HG03159 (cell line): ENCODE data around the gene MRPL38.

Experiments used
- ATAC-seq: cut with Tn5 transposase; IDR thresholded peaks from one replicate; pipeline ENCODE4 v1.9.1; 2021; ENCODE audit warnings: mild to moderate bottlenecking, moderate library complexity; ENCODE audit not compliant: unreplicated experiment

MRPL38 gene

DNA sequence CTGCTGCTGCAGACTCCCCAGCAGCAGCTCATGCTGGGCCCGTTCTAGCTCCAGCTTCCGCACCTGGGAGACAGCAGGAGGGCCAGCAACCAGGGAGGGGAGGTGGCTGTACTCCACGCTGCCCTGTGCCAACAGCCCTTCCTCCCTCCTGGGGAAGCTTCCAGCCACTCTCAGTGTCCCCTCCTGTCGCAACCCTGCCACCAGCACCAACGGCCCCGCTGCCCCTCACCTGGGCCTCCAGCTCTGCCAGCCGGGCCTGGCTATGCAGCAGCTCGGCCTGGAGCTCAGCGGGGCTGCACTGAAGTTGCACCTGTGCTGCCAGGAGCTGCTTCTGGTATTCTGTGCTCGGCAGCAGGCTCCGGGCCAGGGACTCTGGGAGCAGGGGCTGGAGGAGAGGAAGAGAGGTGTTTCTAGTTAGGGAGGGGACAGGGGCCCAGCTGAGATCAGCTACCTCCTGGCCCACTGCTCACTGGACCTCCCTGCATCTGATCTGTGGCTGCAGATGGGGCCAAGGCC, 15.4 kb upstream of the MRPL38 start:
- no peak for ATAC-seq

DNA sequence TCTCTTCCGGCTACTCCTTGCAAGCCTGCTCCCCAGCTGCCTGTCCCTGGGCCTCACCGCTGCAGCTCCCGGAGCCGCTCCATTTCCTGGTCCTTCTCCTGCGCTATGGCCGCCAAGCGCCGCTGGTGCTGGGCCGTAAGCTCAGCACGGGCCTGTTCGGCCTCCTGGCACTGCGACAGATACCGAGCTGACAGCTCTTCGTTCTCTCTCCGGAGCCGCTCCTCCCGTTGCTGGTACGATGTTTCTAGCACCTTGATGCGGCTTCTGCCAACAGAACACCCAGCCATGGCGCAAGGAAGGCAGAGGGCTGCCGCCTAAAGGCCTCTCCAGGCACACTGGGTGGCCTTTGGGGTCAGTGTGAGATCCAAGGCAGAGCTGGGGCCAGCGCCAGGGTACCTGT, 14.9 kb upstream of the MRPL38 start:
- ATAC-seq, result no peak

DNA sequence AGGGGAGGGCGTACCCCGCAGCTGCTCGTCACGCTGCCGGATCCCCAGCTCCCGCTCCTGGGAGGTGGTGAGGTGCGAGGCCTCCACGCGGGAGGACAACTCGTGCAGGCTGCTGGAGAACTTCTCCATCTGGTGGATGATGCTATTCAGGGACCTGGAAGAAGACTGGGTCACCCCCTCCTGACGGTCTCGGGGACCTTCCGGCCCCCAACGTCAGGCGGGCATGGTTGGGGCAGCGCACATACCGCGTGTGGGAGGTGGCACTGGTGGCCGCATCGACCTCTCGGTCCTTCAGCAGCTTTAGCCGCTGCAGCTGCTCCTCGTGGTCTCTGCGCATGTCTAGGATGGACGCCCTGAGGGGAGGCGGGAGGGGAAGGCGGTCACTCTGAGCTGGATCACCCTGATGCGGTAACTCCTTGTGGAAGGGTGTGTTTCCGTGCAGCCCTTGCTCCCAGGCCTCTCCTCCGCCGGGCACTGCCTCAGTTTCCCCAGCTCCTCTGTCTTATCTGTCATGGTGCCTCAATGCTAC, 13.3 kb upstream of the MRPL38 start:
- no peak for ATAC-seq

DNA sequence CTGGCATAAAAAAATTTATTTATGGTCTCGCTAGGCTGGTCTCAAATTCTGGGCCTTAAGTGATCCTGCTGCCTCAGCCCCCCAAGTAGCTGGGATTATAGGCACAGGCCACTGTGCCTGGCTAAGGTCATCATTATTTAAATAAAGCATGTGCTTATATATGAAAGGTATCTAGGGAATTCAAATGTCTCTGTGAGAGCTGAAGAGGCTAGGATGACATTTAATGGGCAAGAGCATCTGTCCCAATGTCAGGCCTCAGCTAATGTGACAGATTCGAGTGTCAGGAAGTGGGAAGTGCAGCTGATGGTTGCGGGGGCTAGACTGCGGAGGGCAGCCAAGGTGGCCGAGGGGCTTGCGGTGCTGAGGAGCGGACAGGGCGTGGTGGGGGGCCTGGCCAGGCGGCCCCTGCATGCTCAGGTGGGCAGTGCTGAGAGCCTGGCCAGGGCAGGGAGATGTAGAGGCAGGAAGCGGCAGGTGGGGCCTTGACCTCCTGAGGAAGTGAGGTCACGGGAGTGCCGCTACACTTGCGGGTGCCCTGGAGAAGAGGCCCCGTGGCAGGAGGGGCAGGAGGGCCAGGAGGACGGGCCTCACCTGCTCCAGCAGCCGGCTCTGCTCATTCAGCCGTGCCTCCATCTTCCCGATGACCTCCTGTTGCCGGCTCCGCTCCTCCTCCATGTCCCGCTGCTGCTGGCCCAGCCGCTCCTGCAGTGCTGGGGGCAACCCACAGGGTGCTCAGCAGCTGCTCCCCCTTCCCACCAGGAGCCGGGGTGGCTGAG, 12.6 kb upstream of the MRPL38 start:
- ATAC-seq, result no peak

DNA sequence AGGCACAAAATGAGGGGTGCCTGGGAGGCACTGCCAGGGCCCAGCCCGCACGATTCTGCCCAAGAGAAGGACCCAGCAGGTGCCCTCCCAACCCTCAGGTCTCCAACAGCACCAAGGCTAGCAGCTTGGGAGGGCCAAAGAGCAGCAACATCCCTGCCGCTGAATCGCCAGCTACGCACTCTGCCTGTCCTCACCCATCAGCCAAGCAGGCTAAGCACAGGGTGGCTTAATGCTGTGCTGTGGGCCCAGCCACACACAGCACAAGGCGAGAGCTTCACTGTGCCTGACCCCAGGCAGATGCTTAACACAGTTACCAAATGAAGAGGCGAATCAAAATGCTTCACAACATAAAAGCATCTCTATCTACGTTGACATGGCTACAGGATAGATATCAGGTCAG, 10.6 kb upstream of the MRPL38 start:
- ATAC-seq, result no peak

DNA sequence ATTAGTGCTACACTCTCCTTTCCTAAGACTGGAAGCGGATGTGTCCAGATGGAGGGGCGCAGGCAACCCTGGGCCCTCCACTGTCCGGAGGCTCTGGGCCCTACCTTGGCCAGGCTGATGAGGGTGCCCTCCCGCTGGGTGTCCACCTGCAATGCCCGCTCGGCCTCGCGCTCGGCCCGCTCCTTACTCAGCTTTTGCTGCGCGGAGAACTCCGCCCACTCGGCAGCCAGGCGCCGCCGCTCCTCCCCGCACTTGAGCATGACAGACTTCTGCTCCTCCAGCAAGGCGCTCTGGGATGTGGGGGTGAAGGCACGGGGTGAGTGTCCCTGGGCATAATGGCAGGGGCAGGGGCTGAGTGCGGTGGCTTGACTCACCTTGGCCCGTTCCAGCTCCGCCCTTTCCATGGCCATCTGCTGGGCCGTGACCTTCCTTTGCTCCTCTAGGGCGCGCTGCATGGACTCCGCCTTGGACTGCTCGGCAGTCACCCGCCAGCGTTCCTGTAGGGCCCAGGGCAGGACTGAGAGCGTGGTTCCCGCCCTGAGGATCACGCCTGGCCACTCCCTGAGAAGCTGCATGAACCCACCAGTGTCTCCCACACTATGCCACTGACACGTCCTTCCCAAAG, 10.1 kb upstream of the MRPL38 start:
- ATAC-seq, result no peak

DNA sequence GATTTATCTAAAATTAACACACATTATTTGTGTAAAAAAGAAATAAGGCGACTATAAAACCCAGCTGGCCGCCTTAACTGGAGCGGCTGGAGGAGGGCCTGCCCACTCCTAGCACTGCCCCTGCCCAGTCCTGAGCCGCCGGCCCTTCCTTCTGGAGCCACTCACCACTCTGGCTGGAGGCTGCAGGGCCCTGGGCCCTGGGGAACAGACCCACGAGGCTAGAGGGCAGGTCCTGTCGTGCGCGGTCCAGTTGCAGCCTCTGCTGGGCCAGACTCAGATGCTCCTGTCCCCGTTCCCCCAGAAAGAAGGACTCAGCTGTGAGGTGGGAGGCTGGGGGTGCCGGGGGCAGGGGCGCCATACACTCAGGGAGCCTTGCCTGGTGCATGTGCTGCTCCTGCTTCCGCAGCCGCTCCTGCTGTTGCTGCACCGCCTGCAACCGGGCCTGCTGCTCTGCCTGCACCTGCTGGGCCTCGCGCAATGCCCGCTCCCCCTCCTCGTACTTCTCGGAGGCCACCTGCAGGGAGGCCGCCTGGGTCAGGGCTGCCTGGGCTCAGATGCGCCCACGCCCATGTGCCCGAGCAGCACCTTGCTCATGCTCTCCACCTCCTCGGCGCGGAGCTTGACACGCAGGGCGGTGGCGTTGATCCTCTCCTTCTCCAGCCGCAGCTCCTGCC, 9.0 kb upstream of the MRPL38 start:
- no peak for ATAC-seq

DNA sequence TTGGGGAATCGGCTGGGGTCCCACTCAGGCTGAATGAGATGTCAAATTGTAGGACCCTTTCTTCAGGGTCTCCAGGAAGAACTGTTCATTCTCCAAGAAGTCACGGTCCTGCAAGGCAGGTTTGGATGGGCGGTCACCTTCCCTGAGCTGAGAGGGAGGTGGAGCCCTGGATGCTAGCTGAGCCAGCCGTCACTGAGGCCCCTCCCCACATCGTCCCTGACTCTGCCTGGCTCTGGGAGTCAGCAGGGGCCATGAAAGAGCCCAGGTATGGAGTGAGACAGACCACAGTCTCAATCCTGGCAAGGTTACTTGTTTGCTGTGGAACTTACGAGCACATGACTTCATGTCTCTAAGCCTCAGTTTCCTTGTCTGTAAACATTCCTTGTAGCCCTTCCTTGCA, 6.0 kb upstream of the MRPL38 start:
- no peak for ATAC-seq

DNA sequence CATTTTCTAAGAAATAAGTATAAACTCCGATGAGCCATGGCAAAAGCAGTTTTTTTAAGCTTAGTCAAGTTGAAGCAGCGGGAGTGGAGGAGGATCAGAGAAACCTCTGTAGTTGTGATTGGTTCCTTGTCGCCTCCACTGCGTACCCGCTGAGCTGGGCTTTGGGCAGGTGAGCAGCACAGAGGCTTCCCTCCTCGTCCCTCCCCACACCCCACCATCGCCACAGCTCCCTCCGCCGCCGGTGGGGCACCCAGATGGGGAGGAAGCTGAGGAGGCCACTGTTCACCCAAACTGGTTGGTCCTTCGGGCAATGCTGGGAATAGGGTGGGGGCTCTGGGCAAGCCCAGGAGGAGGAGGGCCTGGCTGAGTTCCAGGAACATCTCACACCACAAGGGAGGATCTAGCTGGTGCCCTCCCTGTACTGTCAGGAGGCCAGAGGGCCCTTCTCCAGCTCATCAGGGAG, 5.2 kb upstream of the MRPL38 start:
- no peak for ATAC-seq

DNA sequence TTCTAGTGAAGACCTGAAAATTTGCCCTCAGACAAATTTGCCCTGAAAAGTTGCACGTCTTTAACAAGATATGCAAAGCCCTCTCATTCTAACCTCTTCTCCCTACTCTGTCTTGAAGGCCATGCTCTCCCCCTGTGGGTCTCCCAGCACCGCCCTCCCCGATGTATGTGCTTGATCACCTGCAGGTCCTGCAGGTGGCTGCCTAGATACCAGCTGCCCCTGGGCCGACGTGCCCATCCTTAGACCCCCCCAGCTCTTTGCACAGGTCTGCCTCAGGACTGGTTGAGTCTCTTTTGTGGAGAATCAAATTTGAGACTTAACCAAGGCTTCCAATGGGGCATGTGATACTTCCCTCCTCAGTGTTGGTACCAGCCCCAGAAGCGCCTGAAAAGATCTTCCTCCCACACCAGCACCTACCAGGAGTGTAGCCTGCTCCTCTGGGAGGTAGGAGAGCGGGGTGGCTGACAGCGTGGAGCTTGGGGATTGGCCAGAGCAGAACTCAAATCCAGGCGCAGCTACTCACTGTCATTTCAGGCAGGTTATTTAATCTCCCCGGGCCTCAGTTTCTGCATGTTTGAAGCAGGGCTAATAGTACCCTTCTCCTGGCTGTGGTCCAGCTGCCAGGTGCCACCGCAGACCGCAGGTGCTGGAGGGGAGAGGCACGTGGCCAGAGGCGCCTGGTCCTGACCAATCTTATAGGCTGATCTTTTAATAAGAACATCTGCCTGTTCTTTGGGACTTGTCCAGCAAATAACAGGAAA, 4.5 kb upstream of the MRPL38 start:
- ATAC-seq, result no peak

DNA sequence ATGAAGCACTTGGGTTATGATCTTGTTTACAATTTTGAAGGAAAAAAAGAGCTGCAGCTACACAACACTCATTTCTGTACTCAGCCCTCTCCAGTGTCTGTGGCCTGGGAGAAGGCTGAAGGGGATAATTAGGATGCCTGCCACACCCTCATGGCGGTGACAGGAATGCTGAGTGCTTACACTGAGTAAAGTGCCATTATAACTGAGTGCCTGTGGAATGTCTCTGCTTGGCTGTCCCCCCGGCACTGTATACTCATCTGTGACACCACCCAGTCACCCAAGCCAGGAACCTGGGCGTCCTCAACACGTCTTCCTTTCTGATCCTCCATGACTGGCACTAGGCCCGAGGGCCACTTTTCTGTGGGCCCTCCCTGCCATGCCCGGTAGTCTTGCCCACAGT, 3.5 kb upstream of the MRPL38 start:
- ATAC-seq, result no peak

DNA sequence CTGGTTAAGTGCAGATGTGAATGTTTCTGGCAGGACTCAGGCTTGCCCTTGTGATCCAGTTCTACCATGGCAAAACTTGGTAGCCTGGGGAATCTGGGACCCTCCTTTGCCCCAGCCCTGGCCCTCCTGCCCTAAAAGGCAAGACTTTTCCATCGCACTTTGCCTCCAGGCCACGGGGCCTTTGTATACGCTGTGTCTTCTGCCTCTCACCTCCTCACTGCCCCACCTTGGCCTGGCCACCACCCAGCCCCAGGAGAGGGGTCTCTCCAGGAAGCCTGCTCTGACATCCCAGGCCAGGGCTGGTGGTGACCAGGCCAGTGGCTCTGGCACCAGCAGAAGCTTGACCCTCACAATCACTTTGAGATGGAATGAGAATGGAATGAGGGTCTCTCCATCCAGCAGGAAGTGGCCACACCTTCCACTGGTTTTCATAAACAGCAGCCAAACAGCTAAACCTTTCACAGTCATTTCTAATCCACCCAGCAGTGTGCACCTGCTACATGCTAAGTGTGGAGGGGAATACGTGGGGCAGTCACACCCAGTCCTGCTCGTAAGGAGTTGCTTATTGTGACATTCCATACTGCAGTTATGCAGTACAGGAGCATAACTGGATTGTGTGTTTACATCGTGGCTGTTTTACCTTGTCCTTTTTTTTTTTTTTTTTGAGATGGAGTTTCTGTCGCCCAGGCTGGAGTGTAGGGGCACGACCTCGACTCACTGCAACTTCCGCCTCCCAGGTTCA, 1.6 kb upstream of the MRPL38 start:
- ATAC-seq, result no peak

DNA sequence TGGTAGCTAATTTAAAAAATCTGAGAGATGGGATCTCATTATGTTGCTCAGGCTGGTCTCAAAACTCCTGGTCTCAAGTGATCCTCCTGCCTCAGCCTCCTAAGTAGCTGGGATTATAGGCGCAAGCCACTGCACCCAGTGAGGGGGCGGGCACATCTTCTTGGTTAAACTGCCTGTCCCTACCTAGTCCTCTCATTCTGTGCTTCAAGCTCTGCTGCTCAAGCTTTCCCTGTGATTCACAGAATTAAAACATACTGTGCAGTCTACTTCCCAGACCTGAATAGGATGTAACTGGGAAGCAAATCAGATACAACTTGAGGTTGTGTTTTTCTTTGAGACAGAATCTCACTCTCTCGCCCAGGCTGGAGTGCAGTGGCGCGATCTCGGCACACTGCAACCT, 2.3 kb downstream of the MRPL38 start:
- ATAC-seq, result no peak

DNA sequence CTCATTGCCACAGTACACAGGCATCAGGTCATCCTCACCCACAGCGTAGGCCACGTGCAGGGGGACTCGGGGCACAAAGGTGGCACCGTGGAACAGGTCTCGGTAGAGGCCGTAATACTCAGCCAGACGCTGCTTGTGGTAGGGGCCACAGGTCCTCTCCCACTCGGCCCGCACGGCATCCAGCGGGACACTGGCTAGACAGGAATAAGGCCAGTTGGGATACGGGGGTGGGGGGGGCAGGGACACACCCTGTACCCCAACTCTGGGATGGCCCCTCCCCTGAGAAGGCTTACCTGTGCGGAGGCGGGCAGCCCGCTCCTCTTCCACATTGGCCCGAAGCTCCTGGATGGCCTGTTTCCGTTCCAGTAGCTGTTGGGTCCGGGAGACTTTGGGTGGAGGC, 3.0 kb downstream of the MRPL38 start:
- ATAC-seq, result no peak

DNA sequence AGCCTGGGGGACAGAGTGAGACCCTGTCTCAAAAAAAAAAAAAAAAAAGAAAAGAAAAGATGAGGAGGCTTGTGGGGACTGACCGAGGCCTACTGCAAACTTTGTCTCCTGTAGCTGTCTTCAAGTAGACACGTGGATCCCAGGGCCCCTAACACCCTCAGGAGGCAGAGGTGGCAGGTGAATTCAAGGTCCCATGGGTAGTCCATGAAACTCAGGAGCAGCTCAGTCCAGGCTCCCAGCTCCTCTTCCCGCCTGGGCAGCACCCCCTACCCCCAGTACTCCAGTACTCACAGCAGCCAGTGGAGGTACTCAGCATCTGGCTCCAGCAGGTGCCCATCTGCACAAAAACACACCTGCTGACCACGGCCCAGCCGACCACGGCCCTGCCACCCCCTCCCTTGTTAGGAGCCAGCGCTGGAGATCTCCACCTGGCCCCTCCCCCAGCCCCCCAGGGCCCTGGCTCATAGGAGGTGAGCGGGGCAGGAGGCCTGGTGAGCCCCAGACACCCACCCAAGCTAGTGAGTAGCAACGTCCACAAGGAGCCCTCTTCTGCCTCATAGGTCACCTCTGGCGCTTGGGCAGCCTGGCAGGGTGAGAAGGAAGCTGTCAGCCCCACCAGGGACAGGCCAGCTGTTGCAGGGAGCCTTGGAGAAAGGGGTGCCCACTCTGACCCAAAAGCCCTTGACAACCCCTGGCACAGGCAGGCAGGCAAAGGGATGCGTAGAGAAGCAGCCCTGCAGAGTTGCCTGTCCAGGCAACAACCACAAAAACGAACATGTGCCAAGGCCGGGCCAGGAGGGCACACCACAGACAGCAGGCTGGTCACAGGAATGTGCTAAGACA, 3.8 kb downstream of the MRPL38 start:
- no peak for ATAC-seq

DNA sequence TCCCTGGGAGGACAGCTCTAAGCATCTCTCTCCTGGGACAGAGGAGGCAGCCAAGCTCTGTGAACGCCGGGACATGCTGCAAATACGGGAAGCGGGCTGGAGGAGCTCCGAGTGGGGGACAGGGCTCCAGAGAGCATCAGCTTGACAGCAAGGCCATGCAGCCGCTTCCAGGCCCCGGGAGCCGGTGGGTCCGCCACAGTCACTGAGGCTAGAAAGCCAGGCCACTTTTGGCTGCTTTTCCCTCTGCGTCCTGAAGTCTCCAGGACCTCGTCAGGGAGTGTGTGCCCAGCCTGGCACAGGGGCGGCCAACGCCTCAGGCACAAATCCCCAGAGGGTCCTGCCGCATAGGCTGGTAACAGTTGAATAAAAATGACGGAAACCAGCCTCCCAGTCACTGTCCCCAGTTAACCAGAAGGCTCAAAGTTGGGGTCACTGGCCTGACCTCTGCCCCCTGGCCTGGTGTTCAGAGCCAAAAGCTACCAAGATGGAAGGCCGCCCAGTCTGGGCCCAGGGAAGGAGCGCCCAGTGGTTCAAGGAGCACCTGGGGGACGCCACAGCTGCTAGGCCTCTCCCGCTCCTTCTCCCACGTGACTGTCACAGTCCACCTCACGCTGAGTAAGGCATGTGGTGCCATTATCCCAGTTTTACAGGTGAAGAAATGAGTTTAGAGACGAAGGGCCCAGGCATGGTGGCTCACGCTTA, 4.8 kb downstream of the MRPL38 start:
- ATAC-seq, result no peak

DNA sequence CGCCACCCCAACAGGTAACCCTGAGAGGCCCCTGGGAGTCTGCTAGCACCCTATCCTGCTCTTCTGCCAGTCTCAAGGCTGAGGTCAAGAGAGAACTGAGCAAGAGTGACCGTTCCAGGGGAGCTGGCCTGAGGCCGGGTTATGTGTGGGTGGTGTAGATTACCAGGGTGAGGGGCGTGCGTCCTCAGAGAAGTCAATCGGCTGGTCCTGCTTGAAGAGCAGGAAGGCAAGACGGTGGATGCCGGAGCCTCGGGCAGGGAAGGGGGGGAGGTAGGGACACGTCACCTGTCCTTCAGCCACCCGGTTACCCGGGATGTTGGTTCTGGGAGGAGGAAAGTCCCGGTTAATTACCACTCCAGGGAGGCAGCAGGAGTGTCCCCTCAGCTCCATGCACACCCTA, 5.3 kb downstream of the MRPL38 start:
- ATAC-seq, result no peak

DNA sequence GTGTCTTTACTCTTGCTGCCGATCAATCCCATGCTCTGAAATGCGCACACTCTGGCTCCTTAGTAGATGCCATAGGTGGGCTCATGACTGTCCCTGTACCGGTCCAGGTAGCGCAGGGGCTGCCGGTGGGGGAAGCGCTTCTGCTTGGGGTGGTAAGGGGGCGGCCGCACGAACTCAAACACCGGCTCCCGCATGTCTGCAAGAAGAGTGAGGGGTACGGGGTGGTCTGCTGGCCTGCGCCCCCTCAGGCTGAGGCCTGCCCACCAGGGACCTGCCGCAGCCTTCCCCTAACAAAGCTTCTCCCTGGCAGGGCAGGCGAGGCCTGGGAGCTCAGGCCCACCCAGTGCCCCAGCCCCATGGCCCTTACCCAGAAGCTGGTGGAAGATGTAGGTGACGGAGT, 5.9 kb downstream of the MRPL38 start:
- no peak for ATAC-seq

DNA sequence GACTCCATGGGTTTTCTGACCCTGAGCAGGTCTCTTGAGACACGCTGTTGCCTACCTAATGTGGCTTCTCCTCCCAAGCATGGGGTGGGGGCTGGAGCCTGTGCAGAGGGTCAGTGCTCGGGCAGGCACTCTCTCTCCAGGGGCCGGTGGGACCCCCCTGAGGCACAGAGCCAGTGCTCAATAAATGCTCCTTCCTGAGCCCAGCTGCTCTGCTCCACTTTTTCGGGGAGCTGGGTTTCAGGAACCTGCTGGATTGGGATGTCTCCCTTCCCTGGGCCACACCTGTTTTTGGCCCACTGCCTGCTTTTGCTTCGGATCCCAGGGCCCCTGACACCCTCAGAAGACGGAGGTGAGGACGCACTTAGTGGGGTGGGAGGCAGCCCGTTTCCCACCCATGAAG, 6.6 kb downstream of the MRPL38 start:
- ATAC-seq, result no peak
